Endodermal cell (in vitro differentiated cells): ENCODE results near the gene MARCHF10. TPM values are rescaled to one million over a fixed set of nuclear protein-coding genes. Genes with fewer than 3 reads are reported as not detected.

Experiments used
- DNase-seq: peaks from one replicate; pipeline ENCODE4 v3.0.0-alpha.2; 2017
- H3K27ac ChIP-seq: 2 replicates; pipeline ENCODE4 v1.5.1; 2013; ENCODE audit warnings: mild to moderate bottlenecking, low read depth, low read length, moderate library complexity
- H3K27me3 ChIP-seq: 2 replicates; pipeline ENCODE4 v1.6.1; 2013; ENCODE audit warnings: mild to moderate bottlenecking, low read length, moderate library complexity; ENCODE audit not compliant: insufficient read depth, control insufficient read depth, poor library complexity, severe bottlenecking
- H3K36me3 ChIP-seq: 2 replicates; pipeline ENCODE4 v1.7.0; 2013; ENCODE audit warnings: mild to moderate bottlenecking, low read length, moderate library complexity; ENCODE audit not compliant: control insufficient read depth, insufficient read depth
- H3K4me1 ChIP-seq: one replicate; pipeline ENCODE4 v1.7.0; 2013; ENCODE audit warnings: low read length; ENCODE audit not compliant: control insufficient read depth, insufficient read depth
- H3K4me3 ChIP-seq: 2 replicates; pipeline ENCODE4 v1.5.1; 2013; ENCODE audit warnings: mild to moderate bottlenecking, low read length, moderate library complexity
- H3K9ac ChIP-seq: 2 replicates; pipeline ENCODE4 v1.6.1; 2013; ENCODE audit warnings: mild to moderate bottlenecking, low read length, moderate library complexity; ENCODE audit not compliant: poor library complexity, severe bottlenecking; ENCODE audit errors: extremely low read depth
- H3K9me3 ChIP-seq: 2 replicates; pipeline ENCODE4 v1.6.1; 2013; ENCODE audit warnings: mild to moderate bottlenecking, low read length, moderate library complexity; ENCODE audit not compliant: control insufficient read depth
- H3K27ac Mint-ChIP-seq: 2 replicates; pipeline ENCODE4 v1.8.0; 2020; ENCODE audit warnings: mixed read lengths
- H3K27me3 Mint-ChIP-seq: 2 replicates; pipeline ENCODE4 v1.8.0; 2021; ENCODE audit warnings: mild to moderate bottlenecking, mixed read lengths; ENCODE audit not compliant: insufficient read depth
- H3K36me3 Mint-ChIP-seq: 2 replicates; pipeline ENCODE4 v1.8.0; 2020; ENCODE audit warnings: low read depth, mixed read lengths
- H3K4me1 Mint-ChIP-seq: 2 replicates; pipeline ENCODE4 v1.8.0; 2020; ENCODE audit warnings: mixed read lengths
- H3K4me3 Mint-ChIP-seq: 2 replicates; pipeline ENCODE4 v1.8.0; 2020; ENCODE audit warnings: mild to moderate bottlenecking, moderate library complexity, mixed read lengths
- H3K9me3 Mint-ChIP-seq: 2 replicates; pipeline ENCODE4 v1.8.0; 2020; ENCODE audit warnings: mild to moderate bottlenecking, mixed read lengths
- WGBS, 2 experiments: methylation state at CpG; one replicate each; pipeline versions ENCODE4 v1.1.5 to v1.1.7; 2013; ENCODE audit warnings: missing lambda C conversion rate in 2 of 2, mixed read lengths in 1 of 2; ENCODE audit not compliant: insufficient coverage in 1 of 2, insufficient read length in 1 of 2; 5-methylcytosine and 5-hydroxymethylcytosine counted together
- total RNA-seq, 2 donors: library from RNA; stranded (reverse); fragmentation: NEBNext Ultra II Directional in 1 of 2; extraction: Animal tissue kit (Norgen Biotek cat#: 25700) in 1 of 2; gene quantifications; 2 replicates in 1 of 2; 3 replicates in 1 of 2; pipeline ENCODE4 v1.2.1, GENCODE V29; 2021
- TF ChIP-seq, protein P1 (sequence below): fragments of 200-600 bp; sonication (generic); conservative IDR thresholded peaks from 2 replicates; pipeline ENCODE4 v1.5.0; 2021; ENCODE audit warnings: antibody characterized with exemption, mild to moderate bottlenecking

MARCHF10 gene
- total RNA-seq, 2 donors from 2014 or later, result 0.57 to 1.7 TPM

DNA sequence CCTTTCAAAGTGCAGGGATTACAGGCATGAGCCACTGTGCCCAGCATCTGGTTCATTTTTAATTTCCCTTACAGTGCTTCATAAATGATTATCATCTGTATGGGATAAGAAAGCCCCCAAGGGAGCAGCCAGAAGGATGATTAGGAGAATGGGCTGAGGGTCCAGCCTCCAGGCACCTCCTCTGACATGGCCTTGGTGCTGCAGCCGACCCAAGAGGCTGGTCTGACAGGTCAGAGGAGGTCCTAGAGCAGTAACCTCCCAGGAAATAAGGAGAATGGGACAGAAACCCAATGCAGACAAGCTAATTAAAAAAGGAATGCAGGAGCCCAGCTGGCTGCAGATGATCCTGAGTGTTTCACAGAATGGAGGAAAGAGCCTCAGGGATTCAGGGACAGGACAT is 151.7 kb downstream of the MARCHF10 start:
- H3K4me3 Mint-ChIP-seq, result no peak overlapping the region
- no peak for DNase-seq
- H3K9me3 ChIP-seq, result peaks cover 20% of the 10 kb centered on the region
- no peak overlapping the region for H3K4me3 ChIP-seq
- TF ChIP-seq, protein P1, sequence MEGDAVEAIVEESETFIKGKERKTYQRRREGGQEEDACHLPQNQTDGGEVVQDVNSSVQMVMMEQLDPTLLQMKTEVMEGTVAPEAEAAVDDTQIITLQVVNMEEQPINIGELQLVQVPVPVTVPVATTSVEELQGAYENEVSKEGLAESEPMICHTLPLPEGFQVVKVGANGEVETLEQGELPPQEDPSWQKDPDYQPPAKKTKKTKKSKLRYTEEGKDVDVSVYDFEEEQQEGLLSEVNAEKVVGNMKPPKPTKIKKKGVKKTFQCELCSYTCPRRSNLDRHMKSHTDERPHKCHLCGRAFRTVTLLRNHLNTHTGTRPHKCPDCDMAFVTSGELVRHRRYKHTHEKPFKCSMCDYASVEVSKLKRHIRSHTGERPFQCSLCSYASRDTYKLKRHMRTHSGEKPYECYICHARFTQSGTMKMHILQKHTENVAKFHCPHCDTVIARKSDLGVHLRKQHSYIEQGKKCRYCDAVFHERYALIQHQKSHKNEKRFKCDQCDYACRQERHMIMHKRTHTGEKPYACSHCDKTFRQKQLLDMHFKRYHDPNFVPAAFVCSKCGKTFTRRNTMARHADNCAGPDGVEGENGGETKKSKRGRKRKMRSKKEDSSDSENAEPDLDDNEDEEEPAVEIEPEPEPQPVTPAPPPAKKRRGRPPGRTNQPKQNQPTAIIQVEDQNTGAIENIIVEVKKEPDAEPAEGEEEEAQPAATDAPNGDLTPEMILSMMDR, result no peak
- H3K36me3 ChIP-seq, result peaks cover 24% of the 10 kb centered on the region
- no peaks in the 10 kb centered on the region for H3K27me3 ChIP-seq
- peaks cover 39% of the 10 kb centered on the region for H3K36me3 Mint-ChIP-seq
- no peak overlapping the region for H3K9ac ChIP-seq
- peaks cover 14% of the 10 kb centered on the region for H3K9me3 Mint-ChIP-seq
- no peaks in the 10 kb centered on the region for H3K27me3 Mint-ChIP-seq
- 91% methylated on average over 1 of the region's 1 CpG; no CpG with 5 or more reads in 1 of the 2 experiments for WGBS, 2 experiments
- no peaks in the 10 kb centered on the region for H3K4me1 ChIP-seq
- H3K4me1 Mint-ChIP-seq, result peaks cover 13% of the 10 kb centered on the region
- H3K27ac ChIP-seq, result peak overlapping the region; percentile 81
- no peak overlapping the region for H3K27ac Mint-ChIP-seq

DNA sequence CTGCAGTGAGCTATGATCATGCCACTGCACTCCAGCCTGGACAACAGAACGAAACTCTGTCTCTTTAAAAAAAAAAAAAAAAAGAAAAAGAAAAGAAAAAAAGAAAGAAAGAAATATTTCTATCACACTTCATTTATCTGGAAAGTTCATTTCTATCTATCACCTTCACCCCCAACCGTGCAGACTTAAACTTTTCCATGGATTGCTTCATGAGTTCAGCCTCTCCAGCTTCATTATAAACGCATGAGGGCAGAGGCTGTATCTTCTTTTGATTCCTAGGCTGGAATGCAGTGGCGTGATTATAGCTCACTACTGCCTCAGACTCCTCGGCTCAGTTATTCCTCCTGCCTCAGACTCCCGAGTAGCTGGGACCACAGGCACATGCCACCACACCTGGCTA is 152.5 kb downstream of the MARCHF10 start:
- Histone ChIP-seq H3K27me3 (no peaks in the 10 kb centered on the region), H3K9ac (no peak overlapping the region), H3K4me3 (no peak overlapping the region), H3K27ac (no peak overlapping the region), H3K4me1 (no peaks in the 10 kb centered on the region), H3K36me3 (peaks cover 24% of the 10 kb centered on the region), H3K9me3 (peaks cover 12% of the 10 kb centered on the region)
- 93% methylated on average over 4 to 5 of the region's 6 CpGs for WGBS, 2 experiments
- DNase-seq, result no peak
- TF ChIP-seq, protein P1, result no peak
- Mint-ChIP-seq H3K4me3 (no peak overlapping the region), H3K27me3 (no peaks in the 10 kb centered on the region), H3K36me3 (peaks cover 33% of the 10 kb centered on the region), H3K9me3 (peaks cover 6% of the 10 kb centered on the region), H3K27ac (no peak overlapping the region), H3K4me1 (peaks cover 13% of the 10 kb centered on the region)

DNA sequence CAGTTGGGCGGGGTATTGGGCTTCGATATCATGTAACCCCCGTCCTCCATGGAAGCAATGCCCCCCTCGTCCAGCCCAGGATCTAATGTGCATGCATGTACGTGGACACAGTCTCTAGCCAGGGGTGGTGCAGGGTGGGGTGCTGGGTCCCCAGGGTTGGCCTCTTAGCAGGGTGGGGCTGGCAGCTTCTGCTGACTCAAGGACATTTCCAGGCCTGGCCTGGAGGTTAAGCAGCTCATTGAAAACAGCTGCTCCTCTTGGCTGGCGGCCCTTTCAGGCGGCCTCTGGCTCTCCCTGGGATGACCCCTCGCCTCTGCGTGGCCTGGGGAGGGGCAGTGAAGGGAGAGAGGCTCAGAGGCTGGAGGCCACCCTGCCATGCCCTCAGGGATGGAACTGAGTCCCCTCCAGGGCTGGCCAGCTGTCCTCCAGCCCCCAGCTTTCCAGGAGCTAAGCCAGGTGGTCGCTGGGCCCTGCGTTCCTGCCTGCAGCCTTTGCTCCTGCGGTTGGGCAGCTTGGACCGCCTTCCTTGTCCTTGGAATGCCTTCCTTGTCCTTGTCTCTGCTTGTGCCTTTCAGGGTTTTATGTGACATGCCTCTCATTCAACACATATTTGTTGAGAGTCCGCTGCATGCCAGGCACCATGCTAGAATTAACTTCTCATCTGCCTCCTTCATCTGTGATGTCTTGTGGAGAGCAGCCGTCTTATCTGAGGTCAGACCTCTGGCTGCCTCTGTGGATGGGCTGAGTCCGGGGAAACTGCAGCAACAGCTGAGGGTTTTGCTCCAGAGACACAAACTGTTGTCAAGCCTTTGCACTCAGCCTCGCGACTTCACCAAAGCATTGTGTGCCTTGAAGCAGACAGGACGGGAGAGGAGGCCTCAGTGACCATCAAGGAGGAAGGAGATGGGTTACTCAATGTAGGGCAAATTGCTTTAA is 154.0 kb downstream of the MARCHF10 start:
- 77 to 82% methylated on average over 11 to 19 of the region's 19 CpGs for WGBS, 2 experiments
- Mint-ChIP-seq H3K4me3 (peak overlapping the region; percentile 68), H3K9me3 (peaks cover 2% of the 10 kb centered on the region), H3K4me1 (peaks cover 13% of the 10 kb centered on the region), H3K27ac (no peak overlapping the region), H3K27me3 (no peaks in the 10 kb centered on the region), H3K36me3 (peaks cover 23% of the 10 kb centered on the region)
- H3K27me3 ChIP-seq, result no peaks in the 10 kb centered on the region
- no peaks in the 10 kb centered on the region for H3K9me3 ChIP-seq
- TF ChIP-seq, protein P1, result no peak
- H3K27ac ChIP-seq, result peak overlapping the region; percentile 93
- no peak overlapping the region for H3K9ac ChIP-seq
- H3K36me3 ChIP-seq, result peaks cover 18% of the 10 kb centered on the region
- H3K4me1 ChIP-seq, result no peaks in the 10 kb centered on the region
- peak; percentile 74 for DNase-seq
- no peak overlapping the region for H3K4me3 ChIP-seq
